Neural cell (in vitro differentiated cells): ENCODE data around the gene VPS13C.

Source experiments
- EP300 ChIP-seq: fragments of 450-650 bp; conservative IDR thresholded peaks from 2 replicates; pipeline ENCODE4 v1.6.1; 2014; ENCODE audit warnings: antibody characterized with exemption, mild to moderate bottlenecking, moderate library complexity; ENCODE audit not compliant: poor library complexity, severe bottlenecking
- EZH2 ChIP-seq: fragments of 200-600, 300-800 bp; shearing (Covaris generic), sonication (generic); IDR thresholded peaks from 2 replicates; pipeline ENCODE4 v1.6.1; 2014; ENCODE audit warnings: antibody characterized with exemption, low read length, borderline replicate concordance, mild to moderate bottlenecking; ENCODE audit not compliant: insufficient read depth, poor library complexity, severe bottlenecking
- MXI1 ChIP-seq: fragments of 450-650 bp; conservative IDR thresholded peaks from 2 replicates; pipeline ENCODE4 v1.6.1; 2014; ENCODE audit warnings: antibody characterized with exemption, mild to moderate bottlenecking; ENCODE audit not compliant: poor library complexity, severe bottlenecking
- POLR2AphosphoS5 ChIP-seq: IDR thresholded peaks from 2 replicates; pipeline ENCODE4 v1.6.1; 2012
- RAD21 ChIP-seq: fragments of 450-650 bp; conservative IDR thresholded peaks from 2 replicates; pipeline ENCODE4 v1.6.1; 2014; ENCODE audit warnings: antibody characterized with exemption, mild to moderate bottlenecking, moderate library complexity
- SMC3 ChIP-seq: fragments of 450-650 bp; conservative IDR thresholded peaks from 2 replicates; pipeline ENCODE4 v1.6.1; 2014; ENCODE audit warnings: antibody characterized with exemption, mild to moderate bottlenecking, moderate library complexity; ENCODE audit not compliant: poor library complexity
- TAF1 ChIP-seq: IDR thresholded peaks from 2 replicates; pipeline ENCODE4 v1.6.1; 2012; ENCODE audit warnings: low read depth
- TF ChIP-seq, protein P1 (sequence below): fragments of 450-650 bp; IDR thresholded peaks from 2 replicates; pipeline ENCODE4 v1.5.1; 2014; ENCODE audit warnings: antibody characterized with exemption, mild to moderate bottlenecking, moderate library complexity; ENCODE audit not compliant: poor library complexity, severe bottlenecking
- TF ChIP-seq, protein P2 (sequence below): IDR thresholded peaks from 2 replicates; pipeline ENCODE4 v1.6.1; 2012; ENCODE audit warnings: borderline replicate concordance

DNA sequence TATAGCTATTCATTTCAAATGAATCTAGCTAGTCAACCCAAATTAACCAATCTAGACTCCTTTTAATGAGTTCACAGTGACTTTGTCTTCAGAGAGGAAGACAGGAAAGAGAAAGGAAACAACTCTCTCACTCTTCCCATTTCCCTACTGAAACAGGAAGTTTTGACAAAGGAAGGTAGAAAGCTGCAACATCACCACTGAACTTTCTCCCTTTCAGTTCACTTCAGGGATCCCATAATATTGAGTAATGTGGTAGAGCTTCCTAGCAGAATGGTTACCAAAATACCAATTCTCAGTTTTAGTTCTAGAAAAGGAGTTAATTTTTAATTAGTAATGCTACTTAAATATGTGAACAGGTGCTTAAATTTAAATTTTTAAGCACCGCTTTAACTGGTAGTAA is 7.5 kb downstream of the VPS13C start:
- no peak for TF ChIP-seq EP300
- TF ChIP-seq, protein P1, sequence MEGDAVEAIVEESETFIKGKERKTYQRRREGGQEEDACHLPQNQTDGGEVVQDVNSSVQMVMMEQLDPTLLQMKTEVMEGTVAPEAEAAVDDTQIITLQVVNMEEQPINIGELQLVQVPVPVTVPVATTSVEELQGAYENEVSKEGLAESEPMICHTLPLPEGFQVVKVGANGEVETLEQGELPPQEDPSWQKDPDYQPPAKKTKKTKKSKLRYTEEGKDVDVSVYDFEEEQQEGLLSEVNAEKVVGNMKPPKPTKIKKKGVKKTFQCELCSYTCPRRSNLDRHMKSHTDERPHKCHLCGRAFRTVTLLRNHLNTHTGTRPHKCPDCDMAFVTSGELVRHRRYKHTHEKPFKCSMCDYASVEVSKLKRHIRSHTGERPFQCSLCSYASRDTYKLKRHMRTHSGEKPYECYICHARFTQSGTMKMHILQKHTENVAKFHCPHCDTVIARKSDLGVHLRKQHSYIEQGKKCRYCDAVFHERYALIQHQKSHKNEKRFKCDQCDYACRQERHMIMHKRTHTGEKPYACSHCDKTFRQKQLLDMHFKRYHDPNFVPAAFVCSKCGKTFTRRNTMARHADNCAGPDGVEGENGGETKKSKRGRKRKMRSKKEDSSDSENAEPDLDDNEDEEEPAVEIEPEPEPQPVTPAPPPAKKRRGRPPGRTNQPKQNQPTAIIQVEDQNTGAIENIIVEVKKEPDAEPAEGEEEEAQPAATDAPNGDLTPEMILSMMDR, result no peak
- TF ChIP-seq TAF1, result no peak
- TF ChIP-seq POLR2AphosphoS5, result no peak
- TF ChIP-seq RAD21, result no peak
- no peak for TF ChIP-seq SMC3
- no peak for TF ChIP-seq EZH2
- TF ChIP-seq, protein P2, sequence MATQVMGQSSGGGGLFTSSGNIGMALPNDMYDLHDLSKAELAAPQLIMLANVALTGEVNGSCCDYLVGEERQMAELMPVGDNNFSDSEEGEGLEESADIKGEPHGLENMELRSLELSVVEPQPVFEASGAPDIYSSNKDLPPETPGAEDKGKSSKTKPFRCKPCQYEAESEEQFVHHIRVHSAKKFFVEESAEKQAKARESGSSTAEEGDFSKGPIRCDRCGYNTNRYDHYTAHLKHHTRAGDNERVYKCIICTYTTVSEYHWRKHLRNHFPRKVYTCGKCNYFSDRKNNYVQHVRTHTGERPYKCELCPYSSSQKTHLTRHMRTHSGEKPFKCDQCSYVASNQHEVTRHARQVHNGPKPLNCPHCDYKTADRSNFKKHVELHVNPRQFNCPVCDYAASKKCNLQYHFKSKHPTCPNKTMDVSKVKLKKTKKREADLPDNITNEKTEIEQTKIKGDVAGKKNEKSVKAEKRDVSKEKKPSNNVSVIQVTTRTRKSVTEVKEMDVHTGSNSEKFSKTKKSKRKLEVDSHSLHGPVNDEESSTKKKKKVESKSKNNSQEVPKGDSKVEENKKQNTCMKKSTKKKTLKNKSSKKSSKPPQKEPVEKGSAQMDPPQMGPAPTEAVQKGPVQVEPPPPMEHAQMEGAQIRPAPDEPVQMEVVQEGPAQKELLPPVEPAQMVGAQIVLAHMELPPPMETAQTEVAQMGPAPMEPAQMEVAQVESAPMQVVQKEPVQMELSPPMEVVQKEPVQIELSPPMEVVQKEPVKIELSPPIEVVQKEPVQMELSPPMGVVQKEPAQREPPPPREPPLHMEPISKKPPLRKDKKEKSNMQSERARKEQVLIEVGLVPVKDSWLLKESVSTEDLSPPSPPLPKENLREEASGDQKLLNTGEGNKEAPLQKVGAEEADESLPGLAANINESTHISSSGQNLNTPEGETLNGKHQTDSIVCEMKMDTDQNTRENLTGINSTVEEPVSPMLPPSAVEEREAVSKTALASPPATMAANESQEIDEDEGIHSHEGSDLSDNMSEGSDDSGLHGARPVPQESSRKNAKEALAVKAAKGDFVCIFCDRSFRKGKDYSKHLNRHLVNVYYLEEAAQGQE, result no peak
- no peak for TF ChIP-seq MXI1
